ENCODE data around the gene PPP3CA.

DNA sequence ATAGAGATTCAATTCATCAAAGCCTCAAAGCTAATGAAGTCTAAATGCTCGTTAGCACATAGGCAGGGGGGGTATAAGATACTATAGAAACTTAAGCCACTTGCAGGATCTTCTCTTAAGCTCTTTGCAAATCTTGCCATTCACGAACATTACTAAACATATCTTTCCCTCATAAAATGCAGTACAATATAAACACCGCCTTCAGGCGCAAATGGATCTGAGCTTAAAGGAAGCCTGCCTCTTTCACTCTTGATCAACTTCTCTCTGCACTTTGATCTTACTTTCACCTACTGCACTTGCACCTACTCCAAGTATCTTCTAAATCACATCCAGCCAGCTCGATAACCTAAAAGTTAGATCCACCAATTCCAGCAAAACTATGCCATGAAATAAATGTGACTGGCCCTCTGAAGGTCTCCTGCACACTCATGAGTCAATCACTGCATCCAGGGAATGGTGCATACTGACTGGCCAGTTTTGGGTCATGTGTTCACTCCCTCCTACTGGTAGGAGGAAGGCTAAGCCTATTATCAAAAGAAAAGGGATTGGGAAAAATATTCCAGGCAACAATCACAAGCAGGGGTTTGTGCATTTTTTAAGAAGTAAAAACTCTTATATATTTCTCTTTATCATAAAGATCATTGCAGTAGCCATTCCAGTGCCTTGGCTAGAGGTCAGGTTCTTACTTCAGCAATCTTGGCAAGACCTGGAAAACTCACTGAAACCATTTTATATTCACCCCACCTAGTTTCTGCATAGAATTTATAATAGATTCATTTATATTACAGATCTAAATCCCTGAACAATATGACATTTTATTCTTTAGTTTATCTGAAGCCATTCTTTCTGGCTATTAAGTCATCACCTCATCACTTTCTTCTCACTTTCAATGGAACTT is 222.0 kb downstream of the PPP3CA start:
- TF ChIP-seq, protein P1, sequence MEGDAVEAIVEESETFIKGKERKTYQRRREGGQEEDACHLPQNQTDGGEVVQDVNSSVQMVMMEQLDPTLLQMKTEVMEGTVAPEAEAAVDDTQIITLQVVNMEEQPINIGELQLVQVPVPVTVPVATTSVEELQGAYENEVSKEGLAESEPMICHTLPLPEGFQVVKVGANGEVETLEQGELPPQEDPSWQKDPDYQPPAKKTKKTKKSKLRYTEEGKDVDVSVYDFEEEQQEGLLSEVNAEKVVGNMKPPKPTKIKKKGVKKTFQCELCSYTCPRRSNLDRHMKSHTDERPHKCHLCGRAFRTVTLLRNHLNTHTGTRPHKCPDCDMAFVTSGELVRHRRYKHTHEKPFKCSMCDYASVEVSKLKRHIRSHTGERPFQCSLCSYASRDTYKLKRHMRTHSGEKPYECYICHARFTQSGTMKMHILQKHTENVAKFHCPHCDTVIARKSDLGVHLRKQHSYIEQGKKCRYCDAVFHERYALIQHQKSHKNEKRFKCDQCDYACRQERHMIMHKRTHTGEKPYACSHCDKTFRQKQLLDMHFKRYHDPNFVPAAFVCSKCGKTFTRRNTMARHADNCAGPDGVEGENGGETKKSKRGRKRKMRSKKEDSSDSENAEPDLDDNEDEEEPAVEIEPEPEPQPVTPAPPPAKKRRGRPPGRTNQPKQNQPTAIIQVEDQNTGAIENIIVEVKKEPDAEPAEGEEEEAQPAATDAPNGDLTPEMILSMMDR (conservative IDR thresholded peaks at IDR 0.05 in 1 of 2, IDR thresholded peaks at IDR 0.05 in 1 of 2; ENCODE audit: extremely low read depth in 1 of 2, insufficient read depth in 1 of 2, low read depth in 1 of 2, low read length in 2 of 2) = no peak
- TF ChIP-seq EZH2 (IDR thresholded peaks at IDR 0.05; ENCODE audit: borderline replicate concordance, low read length) = no peak
